Measurements from ENCODE around the gene PLEKHA7.

DNA sequence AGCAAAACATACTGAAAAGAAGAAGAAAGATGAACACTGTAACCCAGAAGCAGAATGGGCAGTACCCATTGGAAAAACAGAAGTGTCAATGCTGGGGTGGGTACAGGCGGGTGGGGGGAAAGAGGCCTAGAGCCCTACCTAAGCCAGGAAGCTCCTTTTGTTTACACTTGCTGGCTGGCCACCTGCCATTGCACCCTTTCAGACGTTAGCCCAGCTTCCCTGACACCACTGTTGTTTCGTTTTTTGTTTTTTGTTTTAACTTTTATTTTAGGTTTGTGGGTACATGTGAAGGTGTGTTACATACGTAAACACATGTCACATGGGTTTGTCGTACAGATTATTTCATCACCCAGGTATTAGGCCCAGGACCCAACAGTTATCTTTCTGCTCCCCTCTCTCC is 55.4 kb downstream of the PLEKHA7 start:
- TF ChIP-seq, protein P1, sequence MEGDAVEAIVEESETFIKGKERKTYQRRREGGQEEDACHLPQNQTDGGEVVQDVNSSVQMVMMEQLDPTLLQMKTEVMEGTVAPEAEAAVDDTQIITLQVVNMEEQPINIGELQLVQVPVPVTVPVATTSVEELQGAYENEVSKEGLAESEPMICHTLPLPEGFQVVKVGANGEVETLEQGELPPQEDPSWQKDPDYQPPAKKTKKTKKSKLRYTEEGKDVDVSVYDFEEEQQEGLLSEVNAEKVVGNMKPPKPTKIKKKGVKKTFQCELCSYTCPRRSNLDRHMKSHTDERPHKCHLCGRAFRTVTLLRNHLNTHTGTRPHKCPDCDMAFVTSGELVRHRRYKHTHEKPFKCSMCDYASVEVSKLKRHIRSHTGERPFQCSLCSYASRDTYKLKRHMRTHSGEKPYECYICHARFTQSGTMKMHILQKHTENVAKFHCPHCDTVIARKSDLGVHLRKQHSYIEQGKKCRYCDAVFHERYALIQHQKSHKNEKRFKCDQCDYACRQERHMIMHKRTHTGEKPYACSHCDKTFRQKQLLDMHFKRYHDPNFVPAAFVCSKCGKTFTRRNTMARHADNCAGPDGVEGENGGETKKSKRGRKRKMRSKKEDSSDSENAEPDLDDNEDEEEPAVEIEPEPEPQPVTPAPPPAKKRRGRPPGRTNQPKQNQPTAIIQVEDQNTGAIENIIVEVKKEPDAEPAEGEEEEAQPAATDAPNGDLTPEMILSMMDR (IDR thresholded peaks at IDR 0.05) = no peak
- TF ChIP-seq POLR2AphosphoS5 (IDR thresholded peaks at IDR 0.05) = no peak
